Brain microvascular endothelial cell (primary cell): ENCODE measurements around the gene ACACB.

Experiments
- DNase-seq: peaks from one replicate; pipeline ENCODE4 v3.0.0-alpha.2; 2020
- H3K27ac ChIP-seq: fragments of 250-450 bp; sonication (Bioruptor Pico); 2 replicates; pipeline ENCODE4 v1.5.1; 2020; ENCODE audit warnings: mild to moderate bottlenecking, moderate library complexity
- H3K27me3 ChIP-seq: fragments of 250-450 bp; sonication (Bioruptor Pico); replicated peaks from 2 replicates; pipeline ENCODE4 v1.5.1; 2020; ENCODE audit warnings: mild to moderate bottlenecking
- H3K36me3 ChIP-seq: fragments of 250-450 bp; sonication (Bioruptor Pico); replicated peaks from 2 replicates; pipeline ENCODE4 v1.5.1; 2020; ENCODE audit warnings: mild to moderate bottlenecking
- H3K4me3 ChIP-seq: 2 replicates; pipeline ENCODE4 v1.5.1; 2011; ENCODE audit warnings: low read depth, mild to moderate bottlenecking, control low read depth, low read length, moderate library complexity
- CTCF ChIP-seq: IDR thresholded peaks from 2 replicates; pipeline ENCODE4 v1.5.1; 2011; ENCODE audit warnings: low read depth, mild to moderate bottlenecking, moderate library complexity, low read length, control low read depth, inconsistent platforms; ENCODE audit errors: missing control alignments
- in situ Hi-C: cut with HindIII; loops from 2 replicates; pipeline ENCODE4 v1.10.0; 2017; ENCODE audit warnings: low sequenced_read_pairs, low pct_ligation_motif_present

Gene ACACB

DNA sequence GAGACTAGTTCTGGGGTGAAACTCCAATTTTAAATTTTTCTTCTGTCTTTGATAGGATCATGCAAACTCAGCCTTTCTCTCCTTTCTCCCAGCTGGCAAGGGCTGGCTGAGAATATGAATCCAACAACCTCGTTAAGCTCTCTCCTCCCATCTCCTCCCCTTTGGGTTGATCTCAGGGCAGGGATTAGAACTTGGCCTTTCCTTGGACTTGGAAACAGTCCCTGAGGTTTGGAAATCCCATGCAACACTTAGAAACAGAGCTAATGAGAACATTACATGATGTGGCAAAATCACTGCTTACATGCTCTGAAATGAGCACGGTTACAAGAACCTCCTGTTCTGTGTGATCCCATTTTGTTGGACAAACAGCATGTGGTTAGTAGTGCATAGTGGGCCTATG is 31.6 kb downstream of the ACACB start:
- Histone ChIP-seq H3K27me3 (peaks cover 2% of the 10 kb centered on the region), H3K36me3 (no peaks in the 10 kb centered on the region), H3K4me3 (no peak overlapping the region), H3K27ac (no peak overlapping the region)
- DNase-seq, result no peak
- TF ChIP-seq CTCF, result no peak
- in situ Hi-C loops, result no loop called here

DNA sequence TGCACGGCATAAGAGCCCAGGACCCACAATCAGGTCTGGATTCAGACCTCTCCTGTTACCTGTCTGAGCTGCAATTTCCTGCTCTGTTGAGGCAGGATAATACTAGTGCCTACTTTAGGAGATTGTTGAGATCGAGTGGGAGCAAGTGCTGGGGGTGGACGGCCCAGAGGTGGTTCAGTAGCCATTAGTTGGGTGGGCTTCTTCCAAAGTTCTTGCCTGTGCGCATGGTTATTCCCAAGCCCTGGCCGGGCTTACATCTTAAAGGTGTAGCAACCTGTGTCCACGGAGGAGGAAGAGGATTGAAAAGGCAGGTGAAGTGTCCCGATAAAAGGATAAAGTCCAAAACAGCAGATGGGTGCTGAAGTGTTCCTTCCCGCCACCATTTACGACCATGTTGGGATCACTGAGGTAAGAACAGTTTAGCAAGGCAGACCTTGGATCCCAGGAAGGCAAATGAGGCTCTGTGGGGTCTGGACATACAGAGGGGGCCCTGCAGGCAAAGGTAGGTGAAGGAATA is 33.8 kb downstream of the ACACB start:
- Histone ChIP-seq H3K36me3 (no peaks in the 10 kb centered on the region), H3K27ac (no peak overlapping the region), H3K27me3 (peaks cover 2% of the 10 kb centered on the region), H3K4me3 (no peak overlapping the region)
- no peak for DNase-seq
- TF ChIP-seq CTCF, result no peak
- in situ Hi-C loops, result no loop called here

DNA sequence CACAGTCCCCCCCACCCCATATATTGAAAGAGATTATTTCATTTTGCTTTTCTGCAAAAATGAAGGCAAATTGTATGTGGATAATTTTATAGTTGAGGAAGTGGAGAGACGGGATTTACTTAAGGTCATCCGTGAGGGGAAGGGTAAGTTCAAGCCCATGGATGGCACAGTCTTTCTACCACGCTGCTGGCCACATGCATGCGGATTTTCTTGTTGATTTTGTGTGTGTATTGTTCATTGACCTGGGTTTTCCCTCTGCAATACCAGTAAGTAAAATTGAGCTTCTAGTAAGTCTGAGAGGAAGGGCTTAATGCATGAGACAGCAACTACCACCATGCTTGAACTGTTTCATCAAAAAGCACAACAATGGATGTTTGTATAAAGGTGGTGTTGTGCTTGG is 35.1 kb downstream of the ACACB start:
- TF ChIP-seq CTCF, result no peak
- no peak overlapping the region for H3K4me3 ChIP-seq
- peaks cover 2% of the 10 kb centered on the region for H3K27me3 ChIP-seq
- in situ Hi-C loops, result no loop called here
- no peak for DNase-seq
- no peaks in the 10 kb centered on the region for H3K36me3 ChIP-seq
- H3K27ac ChIP-seq, result no peak overlapping the region

DNA sequence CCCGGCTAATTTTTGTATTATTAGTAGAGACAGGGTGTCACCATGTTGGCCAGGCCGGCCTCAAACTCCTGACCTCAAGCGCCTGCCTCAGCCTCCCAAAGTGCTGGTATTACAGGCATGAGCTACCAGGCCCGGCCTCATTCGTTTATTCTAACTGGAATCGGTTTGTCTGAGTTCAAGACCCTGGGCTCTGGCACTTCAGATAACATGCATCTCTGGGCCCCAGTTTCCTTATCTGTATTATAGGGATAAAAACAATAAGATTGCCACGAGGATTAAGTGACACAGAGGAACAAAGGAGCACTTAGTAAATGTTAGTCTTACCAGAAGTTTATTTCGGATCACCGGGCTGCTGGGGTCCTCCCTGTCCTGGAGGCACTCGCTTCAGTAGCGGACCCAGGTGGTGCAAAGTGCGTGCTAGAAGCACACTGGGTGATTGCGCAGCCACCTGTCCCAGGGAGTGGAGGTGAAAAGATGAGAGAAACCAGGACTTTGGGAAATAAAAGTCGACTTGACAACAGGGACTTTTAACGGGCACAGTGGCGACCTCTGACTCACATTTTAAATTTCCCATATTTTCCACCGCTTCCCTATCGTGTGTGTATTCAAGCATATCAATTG is 37.5 kb downstream of the ACACB start:
- TF ChIP-seq CTCF, result no peak
- in situ Hi-C loops, result no loop called here
- Histone ChIP-seq H3K27me3 (peaks cover 2% of the 10 kb centered on the region), H3K36me3 (no peaks in the 10 kb centered on the region), H3K27ac (no peak overlapping the region), H3K4me3 (peak overlapping the region; percentile 63)
- DNase-seq, result no peak

DNA sequence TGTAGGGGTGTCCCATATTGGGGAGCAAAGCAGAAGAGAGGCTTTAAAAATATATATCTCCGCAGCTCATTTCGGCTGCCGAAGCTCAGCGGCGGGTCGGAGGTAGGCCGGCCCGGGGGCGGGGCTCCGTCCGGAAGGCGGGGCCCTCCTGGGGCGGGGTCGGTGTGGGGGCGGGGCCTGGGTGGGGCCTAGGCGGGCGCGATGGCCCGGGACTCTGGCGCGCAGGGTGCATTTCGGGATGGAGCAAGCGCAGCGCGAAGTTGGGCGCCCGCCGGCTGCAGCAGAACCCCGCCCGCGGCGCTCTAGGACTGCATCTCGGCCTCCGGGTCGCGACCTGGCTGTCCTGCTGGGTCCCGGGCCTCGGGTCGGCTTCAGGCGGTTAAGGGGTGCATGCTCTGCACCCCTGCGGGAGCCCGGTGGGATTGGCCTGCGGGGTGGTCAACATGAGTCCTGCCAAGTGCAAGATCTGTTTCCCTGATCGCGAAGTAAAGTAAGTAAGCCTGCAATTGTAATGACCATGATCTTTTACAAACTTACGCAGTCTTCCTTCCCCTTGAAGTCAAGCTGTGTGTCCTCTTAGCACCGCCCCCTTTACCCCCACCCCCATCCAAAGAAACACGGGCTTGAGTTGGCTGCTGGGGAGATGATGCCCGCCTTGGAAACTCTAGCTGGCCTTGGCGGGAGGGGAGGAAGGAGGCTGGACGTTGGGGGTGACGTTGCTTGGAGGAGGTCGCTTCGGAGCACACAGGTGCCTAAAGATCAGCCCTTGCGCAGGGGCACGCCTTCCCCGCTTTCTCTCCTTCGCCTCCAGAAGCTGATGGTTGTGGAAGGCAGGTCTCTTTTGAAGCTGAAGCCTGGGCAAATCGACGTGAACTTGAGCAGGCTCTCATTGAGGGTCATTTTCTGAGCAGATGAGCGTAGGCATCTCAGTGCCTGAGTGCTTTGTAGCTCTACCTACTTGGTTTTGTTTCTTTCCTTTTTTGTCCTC is 38.4 kb downstream of the ACACB start:
- Histone ChIP-seq H3K27me3 (peaks cover 2% of the 10 kb centered on the region), H3K36me3 (no peaks in the 10 kb centered on the region), H3K27ac (no peak overlapping the region), H3K4me3 (peak overlapping the region; percentile 63)
- in situ Hi-C loops, result no loop called here
- peak; percentile 36 for DNase-seq
- no peak for TF ChIP-seq CTCF
